Nephron progenitor cell (in vitro differentiated cells): Measurements from ENCODE around the gene TEX29.

Source experiments
- DNase-seq: peaks from one replicate; pipeline ENCODE4 v3.0.0; 2021
- H3K27ac Mint-ChIP-seq: 2 replicates; pipeline ENCODE4 v1.8.0; 2021; ENCODE audit warnings: mild to moderate bottlenecking, moderate library complexity, mixed read lengths
- H3K27me3 Mint-ChIP-seq: 2 replicates; pipeline ENCODE4 v1.8.0; 2021; ENCODE audit warnings: mild to moderate bottlenecking, low read depth, mixed read lengths; ENCODE audit not compliant: poor library complexity
- H3K36me3 Mint-ChIP-seq: 2 replicates; pipeline ENCODE4 v1.8.0; 2021; ENCODE audit warnings: low read depth, mixed read lengths
- H3K4me1 Mint-ChIP-seq: 2 replicates; pipeline ENCODE4 v1.8.0; 2021; ENCODE audit warnings: mixed read lengths
- H3K4me3 Mint-ChIP-seq: 2 replicates; pipeline ENCODE4 v1.8.0; 2021; ENCODE audit warnings: mild to moderate bottlenecking, moderate library complexity, mixed read lengths
- H3K9me3 Mint-ChIP-seq: 2 replicates; pipeline ENCODE4 v1.8.0; 2021; ENCODE audit warnings: mild to moderate bottlenecking, moderate library complexity, mixed read lengths
- CTCF ChIP-seq: fragments of 200-600 bp; sonication (generic); IDR thresholded peaks from 2 replicates; pipeline ENCODE4 v1.5.0; 2021; ENCODE audit warnings: antibody characterized with exemption

TEX29 gene

GRCh38 chr13:111319998-111320911, at the start of gene TEX29:
Gene TEX29 (plus strand): TSS chr13:111320642. CDS start chr13:111320891, 249 bp downstream.
- H3K27me3 Mint-ChIP-seq = no peaks in the 10 kb centered on the region
- H3K36me3 Mint-ChIP-seq = peaks cover 5% of the 10 kb centered on the region
- DNase-seq = no peak
- H3K4me1 Mint-ChIP-seq = peaks cover 24% of the 10 kb centered on the region
- TF ChIP-seq CTCF = no peak
- H3K27ac Mint-ChIP-seq = no peak within 1 kb of the TSS
- H3K4me3 Mint-ChIP-seq = no peak within 1 kb of the TSS
- no peaks in the 10 kb centered on the region for H3K9me3 Mint-ChIP-seq

GRCh38 chr13:111270765-111271698, 49.4 kb upstream of the TEX29 start:
- H3K27ac Mint-ChIP-seq = peak overlapping the region; percentile 88
- no peak overlapping the region for H3K4me3 Mint-ChIP-seq
- no peaks in the 10 kb centered on the region for H3K27me3 Mint-ChIP-seq
- H3K9me3 Mint-ChIP-seq = no peaks in the 10 kb centered on the region
- DNase-seq = no peak
- peaks cover 50% of the 10 kb centered on the region for H3K36me3 Mint-ChIP-seq
- TF ChIP-seq CTCF = no peak
- no peaks in the 10 kb centered on the region for H3K4me1 Mint-ChIP-seq

GRCh38 chr13:111272117-111272516, 48.3 kb upstream of the TEX29 start:
- Mint-ChIP-seq H3K27ac (peak overlapping the region; percentile 7), H3K9me3 (no peaks in the 10 kb centered on the region), H3K27me3 (no peaks in the 10 kb centered on the region), H3K4me3 (no peak overlapping the region), H3K36me3 (peaks cover 47% of the 10 kb centered on the region), H3K4me1 (no peaks in the 10 kb centered on the region)
- no peak for TF ChIP-seq CTCF
- DNase-seq = no peak

- H3K36me3 Mint-ChIP-seq = peaks cover 41% of the 10 kb centered on the region
- no peak overlapping the region for H3K4me3 Mint-ChIP-seq
- no peaks in the 10 kb centered on the region for H3K27me3 Mint-ChIP-seq
- DNase-seq = no peak
- no peaks in the 10 kb centered on the region for H3K4me1 Mint-ChIP-seq
- TF ChIP-seq CTCF = no peak
- H3K27ac Mint-ChIP-seq = no peak overlapping the region
- H3K9me3 Mint-ChIP-seq = no peaks in the 10 kb centered on the region
Measured at GRCh38 chr13:111275382-111275781, 45.1 kb upstream of the TEX29 start.

- no peak for TF ChIP-seq CTCF
- Mint-ChIP-seq H3K27me3 (no peaks in the 10 kb centered on the region), H3K36me3 (peaks cover 44% of the 10 kb centered on the region), H3K4me3 (no peak overlapping the region), H3K9me3 (no peaks in the 10 kb centered on the region), H3K4me1 (no peaks in the 10 kb centered on the region), H3K27ac (no peak overlapping the region)
- no peak for DNase-seq
Measured at GRCh38 chr13:111275995-111276618, 44.3 kb upstream of the TEX29 start.
